ENCODE measurements around the gene GPC6.

- TF ChIP-seq, protein P1, sequence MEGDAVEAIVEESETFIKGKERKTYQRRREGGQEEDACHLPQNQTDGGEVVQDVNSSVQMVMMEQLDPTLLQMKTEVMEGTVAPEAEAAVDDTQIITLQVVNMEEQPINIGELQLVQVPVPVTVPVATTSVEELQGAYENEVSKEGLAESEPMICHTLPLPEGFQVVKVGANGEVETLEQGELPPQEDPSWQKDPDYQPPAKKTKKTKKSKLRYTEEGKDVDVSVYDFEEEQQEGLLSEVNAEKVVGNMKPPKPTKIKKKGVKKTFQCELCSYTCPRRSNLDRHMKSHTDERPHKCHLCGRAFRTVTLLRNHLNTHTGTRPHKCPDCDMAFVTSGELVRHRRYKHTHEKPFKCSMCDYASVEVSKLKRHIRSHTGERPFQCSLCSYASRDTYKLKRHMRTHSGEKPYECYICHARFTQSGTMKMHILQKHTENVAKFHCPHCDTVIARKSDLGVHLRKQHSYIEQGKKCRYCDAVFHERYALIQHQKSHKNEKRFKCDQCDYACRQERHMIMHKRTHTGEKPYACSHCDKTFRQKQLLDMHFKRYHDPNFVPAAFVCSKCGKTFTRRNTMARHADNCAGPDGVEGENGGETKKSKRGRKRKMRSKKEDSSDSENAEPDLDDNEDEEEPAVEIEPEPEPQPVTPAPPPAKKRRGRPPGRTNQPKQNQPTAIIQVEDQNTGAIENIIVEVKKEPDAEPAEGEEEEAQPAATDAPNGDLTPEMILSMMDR (IDR thresholded peaks at IDR 0.05): no peak
- no peak for TF ChIP-seq POLR2A (IDR thresholded peaks at IDR 0.05)
Observed at GRCh38 chr13:93784191-93784590, 557.6 kb downstream of the GPC6 start.
